Common myeloid progenitor, CD34-positive (primary cell): ENCODE data around the gene NBPF8. TPM values are rescaled to one million over a fixed set of nuclear protein-coding genes. Genes with fewer than 3 reads are reported as not detected.
"Not testable (repeated sequence)": the region's sequence is repeated elsewhere in the genome, so short reads cannot be mapped to it uniquely, and the experiment has no call there.

Experiments
- CTCF ChIA-PET: fragments of 350-600 bp; sonication (Branson Sonifier 250); formaldehyde crosslinking; loops from one replicate; lab custom pipeline; 2021; ENCODE audit warnings: antibody characterized with exemption; lab: Charles Lee
- POLR2A ChIA-PET: fragments of 350-600 bp; sonication (Branson Sonifier 250); formaldehyde crosslinking; loops from one replicate; lab custom pipeline; 2021; ENCODE audit warnings: antibody characterized with exemption; lab: Charles Lee
- DNase-seq, 3 donors: peaks; one replicate each; pipeline versions ENCODE4 v3.0.0 to v3.0.0-alpha.2; 2013
- H3K27ac ChIP-seq, 2 experiments: 1 replicate in 1 of 2; 2 replicates in 1 of 2; pipeline ENCODE4 v1.7.0; 2013; ENCODE audit warnings: inconsistent platforms in 2 of 2, low read length in 2 of 2, mild to moderate bottlenecking in 2 of 2, low read depth in 1 of 2, moderate library complexity in 1 of 2; ENCODE audit not compliant: severe bottlenecking in 2 of 2, insufficient read depth in 1 of 2, poor library complexity in 1 of 2
- H3K27me3 ChIP-seq, 5 experiments: replicated peaks in 2 of 5; 1 replicate in 3 of 5; 2 replicates in 2 of 5; pipeline versions ENCODE4 v1.6.1 to v1.7.0; 2013; ENCODE audit warnings: low read length in 4 of 5, mild to moderate bottlenecking in 2 of 5, moderate library complexity in 2 of 5, inconsistent platforms in 1 of 5; ENCODE audit not compliant: insufficient read depth in 5 of 5, control insufficient read depth in 4 of 5
- H3K36me3 ChIP-seq, 4 experiments: 1 replicate in 2 of 4; 2 replicates in 2 of 4; pipeline versions ENCODE4 v1.6.1 to v1.7.0; 2013; ENCODE audit warnings: low read length in 3 of 4, control low read depth in 1 of 4, mild to moderate bottlenecking in 1 of 4; ENCODE audit not compliant: control insufficient read depth in 4 of 4, insufficient read depth in 4 of 4
- H3K4me1 ChIP-seq, 4 experiments: 1 replicate in 3 of 4; 2 replicates in 1 of 4; pipeline versions ENCODE4 v1.6.1 to v1.7.1; 2013; ENCODE audit warnings: low read length in 3 of 4, mild to moderate bottlenecking in 3 of 4, control low read depth in 1 of 4, inconsistent platforms in 1 of 4, moderate library complexity in 1 of 4; ENCODE audit not compliant: control insufficient read depth in 4 of 4, insufficient read depth in 4 of 4; ENCODE audit errors: control extremely low read depth in 1 of 4
- H3K4me3 ChIP-seq, 7 experiments: 1 replicate in 4 of 7; 2 replicates in 3 of 7; pipeline versions ENCODE4 v1.5.1 to v1.7.0; 2013; ENCODE audit warnings: mild to moderate bottlenecking in 7 of 7, low read length in 6 of 7, moderate library complexity in 6 of 7, inconsistent platforms in 2 of 7, low read depth in 2 of 7, control low read depth in 1 of 7; ENCODE audit not compliant: insufficient read depth in 4 of 7, control insufficient read depth in 1 of 7; ENCODE audit errors: extremely low read depth in 1 of 7
- H3K9me3 ChIP-seq, 5 experiments: 1 replicate in 4 of 5; 2 replicates in 1 of 5; pipeline versions ENCODE4 v1.6.1 to v1.7.1; 2013; ENCODE audit warnings: low read length in 4 of 5, mild to moderate bottlenecking in 2 of 5, inconsistent platforms in 1 of 5, low read depth in 1 of 5, moderate library complexity in 1 of 5; ENCODE audit not compliant: control insufficient read depth in 4 of 5, insufficient read depth in 2 of 5; ENCODE audit errors: control extremely low read depth in 1 of 5
- WGBS: methylation state at CpG from one replicate; pipeline ENCODE4 v1.1.5; 2013; ENCODE audit not compliant: insufficient coverage; 5-methylcytosine and 5-hydroxymethylcytosine counted together
- polyA plus RNA-seq: library from polyadenylated mRNA; unstranded; fragments of 120-200 nt; gene quantifications from one replicate; pipeline ENCODE4 v1.2.1, GENCODE V29; 2013

Gene NBPF8, protein sequence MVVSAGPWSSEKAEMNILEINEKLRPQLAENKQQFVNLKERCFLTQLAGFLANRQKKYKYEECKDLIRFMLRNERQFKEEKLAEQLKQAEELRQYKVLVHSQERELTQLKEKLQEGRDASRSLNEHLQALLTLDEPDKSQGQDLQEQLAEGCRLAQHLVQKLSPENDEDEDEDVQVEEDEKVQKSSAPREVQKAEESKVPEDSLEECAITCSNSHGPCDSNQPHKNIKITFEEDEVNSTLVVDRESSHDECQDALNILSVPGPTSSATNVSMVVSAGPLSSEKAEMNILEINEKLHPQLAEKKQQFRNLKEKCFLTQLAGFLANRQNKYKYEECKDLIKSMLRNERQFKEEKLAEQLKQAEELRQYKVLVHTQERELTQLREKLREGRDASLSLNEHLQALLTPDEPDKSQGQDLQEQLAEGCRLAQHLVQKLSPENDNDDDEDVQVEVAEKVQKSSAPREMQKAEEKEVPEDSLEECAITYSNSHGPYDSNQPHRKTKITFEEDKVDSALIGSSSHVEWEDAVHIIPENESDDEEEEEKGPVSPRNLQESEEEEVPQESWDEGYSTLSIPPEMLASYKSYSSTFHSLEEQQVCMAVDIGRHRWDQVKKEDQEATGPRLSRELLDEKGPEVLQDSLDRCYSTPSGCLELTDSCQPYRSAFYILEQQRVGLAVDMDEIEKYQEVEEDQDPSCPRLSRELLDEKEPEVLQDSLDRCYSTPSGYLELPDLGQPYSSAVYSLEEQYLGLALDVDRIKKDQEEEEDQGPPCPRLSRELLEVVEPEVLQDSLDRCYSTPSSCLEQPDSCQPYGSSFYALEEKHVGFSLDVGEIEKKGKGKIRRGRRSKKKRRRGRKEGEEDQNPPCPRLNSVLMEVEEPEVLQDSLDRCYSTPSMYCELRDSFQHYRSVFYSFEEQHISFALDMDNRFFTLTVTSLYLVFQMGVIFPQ
- polyA plus RNA-seq = 48.5 TPM

DNA sequence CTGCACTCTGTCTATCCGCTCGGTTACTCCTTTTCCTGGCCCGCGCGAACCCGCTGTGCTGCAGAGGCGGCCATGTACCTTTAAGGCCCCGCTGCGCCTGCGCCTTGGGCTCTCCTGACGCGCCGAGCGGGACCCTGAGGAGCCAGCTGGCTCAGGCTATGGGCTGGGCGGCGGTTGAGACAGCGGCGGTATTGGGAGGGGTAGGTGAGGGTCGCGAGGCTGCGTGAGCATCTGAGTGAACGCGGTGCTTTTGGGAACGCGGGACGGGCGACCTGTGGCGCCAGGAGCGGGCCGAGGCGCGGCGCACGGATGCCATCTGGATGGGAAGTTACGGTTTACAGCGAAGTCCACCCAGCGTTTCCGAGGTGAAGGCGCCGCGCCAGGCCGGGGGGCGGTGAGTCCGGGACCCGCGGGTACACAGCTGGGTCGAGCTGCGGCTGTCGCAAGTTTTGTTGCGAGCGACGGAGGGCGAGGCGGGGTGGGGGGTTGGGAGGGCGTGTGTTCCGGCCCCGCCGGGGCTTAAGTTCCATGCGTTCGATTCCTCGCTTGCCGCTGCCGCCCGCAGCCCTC, at the start of gene NBPF8:
Gene NBPF8, plus strand, starts transcription at position 125 of the 570 bp plus-strand sequence. CDS start 21,488 bp downstream, outside the sequence.
- POLR2A ChIA-PET, CTCF ChIA-PET, H3K9me3 ChIP-seq, H3K4me1 ChIP-seq, H3K36me3 ChIP-seq, H3K27ac ChIP-seq, H3K27me3 ChIP-seq: not testable (repeated sequence)
- WGBS = no CpG with 5 or more reads among the region's 64 CpGs
- H3K4me3 ChIP-seq = peak within 1 kb of the TSS; percentile 26 to 74 (median 58)
- peak; percentile 29 to 71 (median 47) for DNase-seq

DNA sequence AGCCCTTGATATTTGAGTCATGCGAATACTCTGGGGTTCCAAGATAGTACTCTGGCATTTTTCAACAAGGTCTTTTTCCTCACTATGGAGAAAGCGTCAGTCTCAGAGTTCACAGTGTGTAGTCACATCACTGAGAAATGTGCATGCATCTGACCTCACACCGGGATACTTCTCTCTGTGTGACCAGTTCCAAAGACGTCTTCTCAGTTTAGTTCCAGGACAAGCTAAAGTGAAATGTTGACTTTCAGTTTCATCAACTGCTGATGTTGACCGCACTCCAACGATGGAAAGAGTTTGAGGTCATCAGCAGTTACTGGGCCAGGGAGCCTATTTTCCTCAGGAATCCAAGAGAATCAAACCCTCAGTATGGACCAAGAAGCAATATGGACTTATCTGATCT, 47.1 kb upstream of the NBPF8 start:
- H3K36me3 ChIP-seq, H3K27ac ChIP-seq, H3K4me3 ChIP-seq, DNase-seq, H3K4me1 ChIP-seq, POLR2A ChIA-PET, H3K9me3 ChIP-seq, H3K27me3 ChIP-seq, CTCF ChIA-PET: not testable (repeated sequence)
- no CpG with 5 or more reads among the region's 6 CpGs for WGBS

DNA sequence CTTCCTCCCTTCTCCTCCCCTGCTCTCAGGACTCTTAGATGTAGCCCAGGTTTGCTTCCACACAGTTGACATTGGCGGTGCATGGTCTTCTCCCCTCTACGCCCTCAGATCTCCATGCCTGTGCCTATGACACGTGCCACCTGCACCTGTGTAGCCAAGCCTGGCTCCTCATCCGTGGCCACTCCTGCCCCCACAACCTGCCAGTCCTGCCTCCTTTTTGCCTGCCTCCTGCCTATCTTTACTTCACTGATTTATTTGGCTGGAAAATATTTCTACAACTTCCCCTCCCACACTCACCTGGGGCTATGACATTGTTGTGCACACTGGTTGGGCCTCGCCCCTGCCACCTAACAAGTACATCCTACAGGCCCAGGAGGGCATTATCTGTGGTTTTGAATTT, 28.2 kb upstream of the NBPF8 start:
- DNase-seq, H3K4me1 ChIP-seq, POLR2A ChIA-PET, CTCF ChIA-PET, H3K27me3 ChIP-seq, H3K27ac ChIP-seq, H3K4me3 ChIP-seq, H3K9me3 ChIP-seq, H3K36me3 ChIP-seq: not testable (repeated sequence)
- WGBS = no CpG with 5 or more reads among the region's 5 CpGs

DNA sequence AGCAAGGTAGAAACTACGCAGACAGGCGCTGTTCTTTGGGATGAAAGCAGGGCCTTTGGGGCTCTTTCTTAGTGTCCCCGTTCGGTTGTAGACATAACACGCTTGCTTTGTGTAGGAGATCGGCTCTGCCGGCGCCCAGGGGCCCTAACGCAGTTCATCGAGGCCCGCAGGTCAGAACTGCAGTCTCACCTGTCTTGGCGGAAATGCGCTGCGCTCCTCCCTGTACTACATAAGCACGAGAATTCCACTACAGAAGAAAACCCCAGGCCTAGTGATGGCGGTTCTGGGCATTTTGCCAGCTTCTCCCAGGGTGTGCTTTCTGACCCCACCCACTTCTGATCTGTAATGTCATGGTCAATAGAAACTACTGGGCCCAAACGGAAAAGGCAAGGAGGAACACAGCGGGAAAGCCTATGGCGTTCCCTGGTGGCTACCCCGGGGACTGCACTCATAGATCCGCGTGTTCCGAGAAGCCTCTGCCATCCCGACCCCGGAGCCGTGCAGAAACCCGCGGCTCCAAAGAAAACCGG, 26.2 kb upstream of the NBPF8 start:
- POLR2A ChIA-PET, H3K4me3 ChIP-seq: not testable (repeated sequence)

DNA sequence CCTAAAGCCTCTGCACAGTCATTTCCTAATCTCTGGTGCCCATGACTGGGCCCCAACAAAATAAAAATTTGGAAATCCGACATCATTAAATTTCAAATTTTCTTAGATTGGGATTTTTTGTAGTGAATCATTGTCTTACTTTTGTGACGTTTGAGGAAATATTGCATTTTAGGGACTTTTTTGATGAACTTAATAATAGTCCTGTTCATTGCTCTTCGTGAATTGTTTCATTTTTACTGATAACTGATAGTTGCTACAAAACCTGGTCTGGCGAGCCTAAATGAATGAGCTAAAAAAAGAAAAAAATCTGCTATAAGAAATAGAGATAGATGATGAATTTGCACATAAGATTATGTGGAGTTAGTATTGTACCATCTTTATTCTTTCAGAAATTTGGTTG, 23.5 kb upstream of the NBPF8 start:
- H3K36me3 ChIP-seq, H3K4me3 ChIP-seq, POLR2A ChIA-PET, H3K9me3 ChIP-seq, H3K27ac ChIP-seq, H3K4me1 ChIP-seq, H3K27me3 ChIP-seq, DNase-seq, CTCF ChIA-PET: not testable (repeated sequence)
- 43% methylated on average over 1 of the region's 4 CpGs for WGBS

More for the DNA sequence above, 26.2 kb upstream of the NBPF8 start:
- H3K9me3 ChIP-seq, H3K27me3 ChIP-seq, H3K4me1 ChIP-seq, H3K27ac ChIP-seq, H3K36me3 ChIP-seq, CTCF ChIA-PET: not testable (repeated sequence)
- no CpG with 5 or more reads among the region's 29 CpGs for WGBS
- peak; percentile 50 to 60 (median 60) for DNase-seq

DNA sequence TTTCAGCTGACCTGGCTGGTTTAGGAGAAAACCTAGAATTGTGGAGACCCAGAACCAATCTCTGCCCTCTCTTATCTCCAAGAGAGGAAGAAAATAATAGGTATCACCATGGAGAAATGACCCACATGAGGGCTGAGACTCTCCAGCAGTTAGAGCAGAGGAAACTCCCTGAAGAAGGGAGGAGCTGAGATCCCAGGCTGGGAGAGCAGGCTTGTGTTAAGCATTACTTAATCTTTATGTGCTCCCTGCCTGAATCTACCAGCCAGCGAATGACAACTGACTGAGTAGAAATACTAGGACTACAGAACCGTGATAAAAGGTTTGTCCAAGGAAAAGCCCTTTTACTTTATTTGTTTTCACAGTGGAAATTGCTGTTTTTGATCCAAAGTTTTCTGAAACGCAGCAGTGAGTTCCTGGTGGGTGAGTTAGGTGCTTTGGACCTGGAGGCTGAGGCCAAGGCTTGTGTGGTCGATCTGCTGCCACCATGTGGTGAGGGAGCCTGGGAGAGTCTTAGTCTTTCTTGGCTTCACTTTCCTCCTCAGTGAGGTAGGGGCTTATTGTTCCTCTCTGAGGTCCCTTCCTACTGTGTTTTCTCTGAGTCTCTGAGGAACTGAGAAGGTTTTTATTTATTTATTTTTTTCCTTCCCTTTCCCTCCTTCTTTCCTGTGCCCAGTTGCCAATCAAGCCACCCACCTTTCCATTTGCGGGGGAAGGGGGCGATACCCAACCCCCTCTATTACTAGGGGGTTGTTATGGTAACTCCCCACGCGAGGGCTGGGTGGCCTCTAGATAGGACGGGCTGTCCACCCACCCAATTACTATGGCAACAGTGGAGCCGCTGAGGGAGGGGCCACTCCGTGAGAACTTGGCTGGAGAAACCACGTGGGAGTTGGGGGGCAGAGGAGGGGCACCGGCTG, 21.3 kb upstream of the NBPF8 start:
- POLR2A ChIA-PET, H3K4me1 ChIP-seq, CTCF ChIA-PET, H3K27me3 ChIP-seq, H3K4me3 ChIP-seq, H3K9me3 ChIP-seq, H3K27ac ChIP-seq, H3K36me3 ChIP-seq: not testable (repeated sequence)
- WGBS = no CpG with 5 or more reads among the region's 13 CpGs
- peak in 2 of 3 donors; percentile 0 to 2 for DNase-seq
